IPS-11a (cell line): Measurements from ENCODE around the gene NUP93.
"Not testable (repeated sequence)": the region's sequence is repeated elsewhere in the genome, so short reads cannot be mapped to it uniquely, and the experiment has no call there.

Experiments used
- H3K4me3 ChIP-seq: one replicate; pipeline ENCODE4 v1.5.1; 2013; ENCODE audit warnings: low read depth, low read length, control low read depth

The NUP93 gene

GRCh38 chr16:56811602-56812001 is 81.7 kb downstream of the NUP93 start:
- H3K4me3 ChIP-seq = not testable (repeated sequence)

- H3K4me3 ChIP-seq = no peak overlapping the region
Observed at GRCh38 chr16:56812884-56813283, 83.0 kb downstream of the NUP93 start.

GRCh38 chr16:56814537-56815432 is 84.9 kb downstream of the NUP93 start:
- no peak overlapping the region for H3K4me3 ChIP-seq

GRCh38 chr16:56815721-56816120 is 85.8 kb downstream of the NUP93 start:
- H3K4me3 ChIP-seq = no peak overlapping the region

- H3K4me3 ChIP-seq = no peak overlapping the region
Observed at GRCh38 chr16:56817056-56817455, 87.1 kb downstream of the NUP93 start.

GRCh38 chr16:56817938-56818337 is 88.0 kb downstream of the NUP93 start:
- H3K4me3 ChIP-seq = no peak overlapping the region

- no peak overlapping the region for H3K4me3 ChIP-seq
Observed at GRCh38 chr16:56823081-56823733, 93.3 kb downstream of the NUP93 start.

- H3K4me3 ChIP-seq = no peak overlapping the region
Observed at GRCh38 chr16:56824331-56824730, 94.4 kb downstream of the NUP93 start.

GRCh38 chr16:56824804-56825203 is 94.9 kb downstream of the NUP93 start:
- no peak overlapping the region for H3K4me3 ChIP-seq

- H3K4me3 ChIP-seq = no peak overlapping the region
Observed at GRCh38 chr16:56825826-56826225, 95.9 kb downstream of the NUP93 start.

- no peak overlapping the region for H3K4me3 ChIP-seq
Observed at GRCh38 chr16:56828647-56829046, 98.7 kb downstream of the NUP93 start.

GRCh38 chr16:56830669-56831068 is 100.7 kb downstream of the NUP93 start:
- no peak overlapping the region for H3K4me3 ChIP-seq

- H3K4me3 ChIP-seq = no peak overlapping the region
Observed at GRCh38 chr16:56832768-56833167, 102.8 kb downstream of the NUP93 start.

- H3K4me3 ChIP-seq = no peak overlapping the region
Observed at GRCh38 chr16:56833243-56833970, 103.5 kb downstream of the NUP93 start.

- no peak overlapping the region for H3K4me3 ChIP-seq
Observed at GRCh38 chr16:56835320-56835719, 105.4 kb downstream of the NUP93 start.

- H3K4me3 ChIP-seq = no peak overlapping the region
Observed at GRCh38 chr16:56836410-56837230, 106.7 kb downstream of the NUP93 start.

- no peak overlapping the region for H3K4me3 ChIP-seq
Observed at GRCh38 chr16:56838622-56839337, 108.9 kb downstream of the NUP93 start.

GRCh38 chr16:56841233-56841632 is 111.3 kb downstream of the NUP93 start:
- H3K4me3 ChIP-seq = no peak overlapping the region

- no peak overlapping the region for H3K4me3 ChIP-seq
Observed at GRCh38 chr16:56841659-56842058, 111.7 kb downstream of the NUP93 start.

- no peak overlapping the region for H3K4me3 ChIP-seq
Observed at GRCh38 chr16:56842133-56842532, 112.2 kb downstream of the NUP93 start.
